Transverse colon (tissue), 4 donors: ENCODE measurements around the gene PEX11A.

Source experiments
- CTCF ChIP-seq, 5 experiments: fragments of 200-600 bp in 3 of 5; fragments of 450-650 bp in 2 of 5; sonication (generic) in 3 of 5; IDR thresholded peaks; 1 replicate in 2 of 5; 2 replicates in 3 of 5; pipeline ENCODE4 v1.5.1; 2016 to 2017; ENCODE audit warnings: antibody characterized with exemption in 5 of 5, inconsistent platforms in 3 of 5, mild to moderate bottlenecking in 2 of 5, moderate library complexity in 1 of 5
- POLR2A ChIP-seq: fragments of 450-650 bp; IDR thresholded peaks from one replicate; pipeline ENCODE4 v1.6.1; 2016; ENCODE audit warnings: antibody characterized with exemption, mild to moderate bottlenecking, moderate library complexity
- POLR2AphosphoS5 ChIP-seq, 3 donors: sonication (generic); formaldehyde crosslinking; IDR thresholded peaks; one replicate each; pipeline ENCODE4 v1.6.1; 2016; ENCODE audit warnings: antibody characterized with exemption in 3 of 3

GRCh38 chr15:89649013-89649625, 41.4 kb downstream of the PEX11A start:
- TF ChIP-seq CTCF (IDR thresholded peaks at IDR 0.05), result no peak
- no peak for TF ChIP-seq POLR2A
- TF ChIP-seq POLR2AphosphoS5 (IDR thresholded peaks at IDR 0.05), result no peak
